ENCODE measurements around the gene NMUR2. TPM values are rescaled to one million over a fixed set of nuclear protein-coding genes. Genes with fewer than 3 reads are reported as not detected.

NMUR2 gene
- total RNA-seq, 1 experiment from 2014 or later: not detected

GRCh38 chr5:152367554-152367953, 37.5 kb downstream of the NMUR2 start:
- no peaks in the 10 kb centered on the region for H3K4me1 Mint-ChIP-seq (ENCODE audit: insufficient read depth, unreplicated experiment)
- H3K9me3 Mint-ChIP-seq (ENCODE audit: unreplicated experiment): no peaks in the 10 kb centered on the region
- H3K36me3 Mint-ChIP-seq (ENCODE audit: insufficient read depth, unreplicated experiment): no peaks in the 10 kb centered on the region
- BruUV-seq (replicated peaks): no TSS peak
- H3K4me3 Mint-ChIP-seq (ENCODE audit: unreplicated experiment): no peak overlapping the region
- H3K27me3 Mint-ChIP-seq (ENCODE audit: insufficient read depth, unreplicated experiment): no peaks in the 10 kb centered on the region
- intact Hi-C loops (cut with micrococcal nuclease): no loop called here
- no peak for TF ChIP-seq CTCF (IDR thresholded peaks at IDR 0.05; ENCODE audit: unreplicated experiment)
- H3K27ac Mint-ChIP-seq (ENCODE audit: low read depth, unreplicated experiment): no peak overlapping the region
- DNase-seq (ENCODE audit: unreplicated experiment): no peak
- ChIA-PET CTCF (interaction anchor here (0.7 to 7.2 kb wide), 3 partner anchors 10 to 18 kb away, joined by 3 to 52 read pairs (median 3); no protein-coding TSS in a partner anchor), POLR2A (no interaction called here)

GRCh38 chr5:152366716-152367115, 38.4 kb downstream of the NMUR2 start:
- ChIA-PET POLR2A (no interaction called here), CTCF (interaction anchor here (0.6 to 7.2 kb wide), 2 partner anchors 18 to 27 kb away, joined by 3 to 52 read pairs; no protein-coding TSS in a partner anchor)
- Mint-ChIP-seq H3K36me3 (ENCODE audit: insufficient read depth, unreplicated experiment) (no peaks in the 10 kb centered on the region), H3K4me3 (ENCODE audit: unreplicated experiment) (no peak overlapping the region), H3K9me3 (ENCODE audit: unreplicated experiment) (no peaks in the 10 kb centered on the region), H3K27me3 (ENCODE audit: insufficient read depth, unreplicated experiment) (no peaks in the 10 kb centered on the region), H3K27ac (ENCODE audit: low read depth, unreplicated experiment) (no peak overlapping the region), H3K4me1 (ENCODE audit: insufficient read depth, unreplicated experiment) (no peaks in the 10 kb centered on the region)
- no peak for TF ChIP-seq CTCF (IDR thresholded peaks at IDR 0.05; ENCODE audit: unreplicated experiment)
- intact Hi-C loops (cut with micrococcal nuclease): no loop called here
- DNase-seq (ENCODE audit: unreplicated experiment): no peak
- no TSS peak for BruUV-seq (replicated peaks)

GRCh38 chr5:152364899-152365298, 40.2 kb downstream of the NMUR2 start:
- TF ChIP-seq CTCF (IDR thresholded peaks at IDR 0.05; ENCODE audit: unreplicated experiment): no peak
- H3K27me3 Mint-ChIP-seq (ENCODE audit: insufficient read depth, unreplicated experiment): peaks cover 12% of the 10 kb centered on the region
- CTCF ChIA-PET: interaction anchor here (7.2 kb wide), 1 partner anchor 16 kb away, joined by 52 read pairs; no protein-coding TSS in a partner anchor
- BruUV-seq (replicated peaks): no TSS peak
- H3K9me3 Mint-ChIP-seq (ENCODE audit: unreplicated experiment): no peaks in the 10 kb centered on the region
- no peak for DNase-seq (ENCODE audit: unreplicated experiment)
- intact Hi-C loops (cut with micrococcal nuclease): no loop called here
- H3K36me3 Mint-ChIP-seq (ENCODE audit: insufficient read depth, unreplicated experiment): no peaks in the 10 kb centered on the region
- POLR2A ChIA-PET: interaction anchor here (0.6 to 0.7 kb wide), 2 partner anchors 87 to 88 kb away, joined by 3 read pairs; no protein-coding TSS in a partner anchor
- no peaks in the 10 kb centered on the region for H3K4me1 Mint-ChIP-seq (ENCODE audit: insufficient read depth, unreplicated experiment)
- H3K4me3 Mint-ChIP-seq (ENCODE audit: unreplicated experiment): no peak overlapping the region
- H3K27ac Mint-ChIP-seq (ENCODE audit: low read depth, unreplicated experiment): no peak overlapping the region

DNA sequence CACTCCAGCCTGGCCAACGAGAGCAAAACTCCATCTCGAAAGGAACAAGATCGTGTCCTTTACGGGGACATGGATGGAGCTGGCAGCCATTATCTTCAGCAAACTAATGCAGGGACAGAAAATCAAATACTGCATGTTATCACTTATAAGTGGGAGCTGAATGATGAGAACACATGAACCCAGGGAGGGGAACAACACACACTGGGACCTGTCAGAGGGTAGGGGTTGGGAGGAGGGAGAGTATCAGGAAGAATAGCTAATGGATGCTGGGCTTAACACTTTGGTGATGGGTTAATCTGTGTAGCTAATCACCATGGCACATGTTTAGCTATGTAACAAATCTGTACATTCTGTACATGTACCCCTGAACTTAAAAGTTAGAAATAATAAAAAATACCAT, 40.9 kb downstream of the NMUR2 start:
- no TSS peak for BruUV-seq (replicated peaks)
- Mint-ChIP-seq H3K36me3 (ENCODE audit: insufficient read depth, unreplicated experiment) (no peaks in the 10 kb centered on the region), H3K4me1 (ENCODE audit: insufficient read depth, unreplicated experiment) (no peaks in the 10 kb centered on the region), H3K4me3 (ENCODE audit: unreplicated experiment) (no peak overlapping the region), H3K27me3 (ENCODE audit: insufficient read depth, unreplicated experiment) (peaks cover 12% of the 10 kb centered on the region), H3K9me3 (ENCODE audit: unreplicated experiment) (no peaks in the 10 kb centered on the region), H3K27ac (ENCODE audit: low read depth, unreplicated experiment) (no peak overlapping the region)
- intact Hi-C loops (cut with micrococcal nuclease): no loop called here
- no peak for TF ChIP-seq CTCF (IDR thresholded peaks at IDR 0.05; ENCODE audit: unreplicated experiment)
- CTCF ChIA-PET: interaction anchor here (0.7 to 7.2 kb wide), 3 partner anchors 15 to 220 kb away, joined by 3 to 52 read pairs (median 3); no protein-coding TSS in a partner anchor
- POLR2A ChIA-PET: no interaction called here
- DNase-seq (ENCODE audit: unreplicated experiment): no peak
